HUES6 (cell line): ENCODE results near the gene MTG1.
"Not testable (repeated sequence)": the region's sequence is repeated elsewhere in the genome, so short reads cannot be mapped to it uniquely, and the experiment has no call there.

Source experiments
- H3K27ac ChIP-seq: 2 replicates; pipeline ENCODE4 v1.7.0; 2013; ENCODE audit warnings: low read depth, mild to moderate bottlenecking, low read length, inconsistent platforms
- H3K27me3 ChIP-seq: 2 replicates; pipeline ENCODE4 v1.6.1; 2013; ENCODE audit warnings: low read length; ENCODE audit not compliant: control insufficient read depth, insufficient read depth
- H3K36me3 ChIP-seq: 2 replicates; pipeline ENCODE4 v1.6.1; 2013; ENCODE audit warnings: low read length; ENCODE audit not compliant: control insufficient read depth, insufficient read depth
- H3K4me1 ChIP-seq: 2 replicates; pipeline ENCODE4 v1.6.1; 2013; ENCODE audit warnings: low read length; ENCODE audit not compliant: control insufficient read depth, insufficient read depth
- H3K4me3 ChIP-seq: 2 replicates; pipeline ENCODE4 v1.5.1; 2013; ENCODE audit warnings: low read depth, low read length
- H3K9ac ChIP-seq: one replicate; pipeline ENCODE4 v1.6.1; 2013; ENCODE audit warnings: mild to moderate bottlenecking, low read length
- H3K9me3 ChIP-seq: 2 replicates; pipeline ENCODE4 v1.6.1; 2013; ENCODE audit warnings: low read depth, low read length; ENCODE audit not compliant: control insufficient read depth, insufficient read depth

The MTG1 gene

DNA sequence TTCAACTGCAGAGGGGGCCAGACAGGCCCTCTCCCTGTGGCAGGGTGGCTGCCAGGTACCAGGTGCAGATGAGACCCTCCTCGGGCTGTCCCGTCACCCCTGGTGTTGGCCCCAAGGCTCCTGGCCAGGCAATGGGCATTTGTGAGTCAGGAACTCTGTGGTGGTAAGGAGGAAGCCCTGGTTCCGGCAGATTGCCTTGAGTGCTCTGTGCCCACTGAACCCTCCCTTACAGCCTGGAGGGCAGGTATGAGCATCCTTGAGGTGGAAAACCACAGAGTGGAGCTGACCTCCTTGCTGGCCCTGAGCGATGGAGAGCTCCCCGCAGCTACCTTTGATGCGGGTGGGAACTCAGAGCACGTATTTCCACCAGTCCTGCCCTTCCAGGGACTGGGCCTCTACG is 12.9 kb upstream of the MTG1 start:
- H3K4me1 ChIP-seq: no peaks in the 10 kb centered on the region

DNA sequence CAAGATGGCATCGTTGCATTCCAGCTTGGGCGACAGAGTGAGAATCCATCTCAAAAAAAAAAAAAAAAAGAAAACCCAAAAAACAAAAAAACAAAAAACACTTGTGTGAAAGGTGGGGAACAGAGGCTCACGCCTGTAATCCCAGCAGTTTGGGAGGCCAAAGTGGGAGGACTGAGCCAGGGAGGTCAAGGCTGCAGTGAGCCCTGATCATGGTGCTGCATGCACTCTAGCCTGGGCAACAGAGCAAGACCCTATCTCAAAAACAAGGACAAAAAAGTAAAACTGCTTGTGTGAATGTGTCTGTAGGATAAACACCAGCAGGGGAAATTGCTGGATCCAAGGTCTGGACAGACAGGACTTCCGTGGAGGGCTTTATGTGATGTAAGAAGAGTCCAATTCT is 10.4 kb upstream of the MTG1 start:
- Histone ChIP-seq H3K27me3 (peaks cover 31% of the 10 kb centered on the region), H3K4me1 (no peaks in the 10 kb centered on the region), H3K36me3 (no peaks in the 10 kb centered on the region), H3K27ac (no peak overlapping the region), H3K4me3 (no peak overlapping the region), H3K9me3 (no peaks in the 10 kb centered on the region), H3K9ac (no peak overlapping the region)

More for the DNA sequence above, 12.9 kb upstream of the MTG1 start:
- Histone ChIP-seq H3K4me3 (no peak overlapping the region), H3K27ac (no peak overlapping the region), H3K27me3 (peaks cover 56% of the 10 kb centered on the region), H3K9ac (no peak overlapping the region), H3K36me3 (no peaks in the 10 kb centered on the region), H3K9me3 (no peaks in the 10 kb centered on the region)

DNA sequence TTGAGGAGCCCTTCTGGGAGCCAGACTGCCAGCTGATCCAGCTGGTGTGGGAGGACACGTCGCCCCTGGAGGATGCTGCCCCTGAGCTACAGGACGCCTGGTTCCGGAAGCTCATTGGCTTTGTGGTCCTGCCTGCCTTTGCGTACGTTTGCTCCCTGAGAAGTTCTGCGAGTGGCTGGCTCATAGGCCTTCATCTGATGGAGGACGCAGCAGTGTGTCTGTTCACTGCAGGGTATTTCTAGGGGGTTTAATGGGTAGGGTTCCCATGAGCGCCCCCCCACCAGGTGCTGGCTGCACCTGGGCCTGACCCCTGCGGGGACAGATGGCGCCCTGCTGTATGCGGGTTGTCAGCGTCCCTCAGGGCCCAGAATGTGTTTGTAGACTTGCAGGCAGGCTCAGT is 9.9 kb upstream of the MTG1 start:
- Histone ChIP-seq H3K4me1 (no peaks in the 10 kb centered on the region), H3K27ac (no peak overlapping the region), H3K9ac (no peak overlapping the region)

DNA sequence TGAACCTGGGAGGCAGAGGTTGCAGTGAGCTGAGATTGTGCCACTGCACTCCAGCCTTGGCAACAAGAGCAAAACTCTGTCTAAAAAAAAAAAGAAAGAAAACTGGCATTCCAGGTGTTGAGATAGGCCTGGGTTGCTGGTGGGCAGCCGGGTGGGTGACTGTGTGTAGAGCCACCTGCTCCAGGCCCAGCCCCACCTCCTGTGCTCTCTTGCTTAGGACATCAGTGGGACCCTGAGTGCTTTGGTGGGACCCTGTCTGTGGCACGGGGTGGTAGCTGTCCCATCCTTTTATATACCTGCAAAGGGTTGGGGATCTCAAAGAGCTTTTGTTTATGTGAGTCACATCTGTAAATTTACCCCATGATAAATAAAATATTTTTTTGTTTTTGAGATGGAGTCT is 8.7 kb upstream of the MTG1 start:
- Histone ChIP-seq H3K9ac (no peak overlapping the region), H3K9me3 (no peaks in the 10 kb centered on the region), H3K27me3 (peaks cover 18% of the 10 kb centered on the region), H3K36me3 (no peaks in the 10 kb centered on the region), H3K27ac (no peak overlapping the region), H3K4me1 (no peaks in the 10 kb centered on the region), H3K4me3 (no peak overlapping the region)

More for the DNA sequence above, 9.9 kb upstream of the MTG1 start:
- Histone ChIP-seq H3K27me3 (peaks cover 29% of the 10 kb centered on the region), H3K36me3 (no peaks in the 10 kb centered on the region), H3K9me3 (no peaks in the 10 kb centered on the region), H3K4me3 (no peak overlapping the region)

DNA sequence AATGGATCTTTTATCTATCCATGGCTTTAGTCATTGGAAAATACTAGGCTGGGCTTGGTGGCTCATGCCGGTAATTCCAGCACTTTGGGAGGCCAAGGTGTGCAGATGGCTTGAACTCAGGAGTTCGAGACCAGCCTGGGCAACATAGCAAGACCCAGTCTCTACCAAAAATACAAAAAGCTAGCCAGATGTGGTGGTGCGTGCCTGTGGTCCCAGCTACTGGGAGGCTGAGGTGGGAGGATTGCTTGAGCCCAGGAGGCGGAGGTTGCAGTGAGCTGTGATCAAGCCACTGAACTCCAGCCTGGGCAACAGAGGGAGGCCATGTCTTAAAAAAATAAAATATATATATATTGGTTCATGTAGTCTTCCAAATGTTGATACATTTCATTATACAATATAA is 7.0 kb upstream of the MTG1 start:
- not testable (repeated sequence) for H3K9me3 ChIP-seq, H3K27me3 ChIP-seq, H3K36me3 ChIP-seq, H3K4me3 ChIP-seq, H3K9ac ChIP-seq, H3K4me1 ChIP-seq, H3K27ac ChIP-seq

DNA sequence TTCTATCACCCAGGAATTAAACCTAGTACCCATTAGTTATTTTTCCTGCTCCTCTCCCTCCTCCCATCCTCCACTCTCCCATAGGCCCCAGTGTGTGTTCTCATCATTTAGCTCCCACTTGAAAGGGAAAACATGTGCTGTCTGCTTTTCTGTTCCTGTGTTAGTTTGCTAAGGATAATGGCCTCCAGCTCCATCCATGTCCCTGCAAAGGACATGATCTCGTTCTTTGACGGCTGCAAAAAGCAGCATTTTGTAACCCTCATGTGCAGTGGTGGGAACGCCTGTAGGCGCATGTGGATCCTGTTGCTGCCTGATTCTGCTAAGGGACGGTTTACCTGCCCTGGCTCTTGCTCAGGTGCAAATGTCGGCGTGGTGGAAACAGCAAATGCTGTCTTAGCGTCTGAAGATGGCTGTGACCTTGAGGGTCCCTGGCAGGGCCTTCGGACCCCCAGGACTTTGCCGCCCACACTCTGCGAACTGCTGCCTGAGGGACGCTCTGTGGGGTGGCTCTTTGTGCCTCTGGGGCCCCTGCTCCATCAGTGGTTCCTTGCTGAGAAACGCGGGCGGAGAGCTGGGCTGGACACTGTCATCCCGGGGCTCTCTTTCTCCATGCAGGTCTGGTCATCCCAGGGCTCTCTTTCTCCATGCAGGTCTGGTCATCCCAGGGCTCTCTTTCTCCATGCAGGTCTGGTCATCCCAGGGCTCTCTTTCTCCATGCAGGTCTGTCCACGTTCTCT is 5.6 kb upstream of the MTG1 start:
- Histone ChIP-seq H3K36me3 (0 out of 2 replicates have a peak, but pooled peaks cover 3% of the 10 kb centered on the region), H3K9ac (no peak overlapping the region), H3K27ac (no peak overlapping the region), H3K9me3 (no peaks in the 10 kb centered on the region), H3K4me3 (no peak overlapping the region), H3K4me1 (no peaks in the 10 kb centered on the region), H3K27me3 (no peaks in the 10 kb centered on the region)

DNA sequence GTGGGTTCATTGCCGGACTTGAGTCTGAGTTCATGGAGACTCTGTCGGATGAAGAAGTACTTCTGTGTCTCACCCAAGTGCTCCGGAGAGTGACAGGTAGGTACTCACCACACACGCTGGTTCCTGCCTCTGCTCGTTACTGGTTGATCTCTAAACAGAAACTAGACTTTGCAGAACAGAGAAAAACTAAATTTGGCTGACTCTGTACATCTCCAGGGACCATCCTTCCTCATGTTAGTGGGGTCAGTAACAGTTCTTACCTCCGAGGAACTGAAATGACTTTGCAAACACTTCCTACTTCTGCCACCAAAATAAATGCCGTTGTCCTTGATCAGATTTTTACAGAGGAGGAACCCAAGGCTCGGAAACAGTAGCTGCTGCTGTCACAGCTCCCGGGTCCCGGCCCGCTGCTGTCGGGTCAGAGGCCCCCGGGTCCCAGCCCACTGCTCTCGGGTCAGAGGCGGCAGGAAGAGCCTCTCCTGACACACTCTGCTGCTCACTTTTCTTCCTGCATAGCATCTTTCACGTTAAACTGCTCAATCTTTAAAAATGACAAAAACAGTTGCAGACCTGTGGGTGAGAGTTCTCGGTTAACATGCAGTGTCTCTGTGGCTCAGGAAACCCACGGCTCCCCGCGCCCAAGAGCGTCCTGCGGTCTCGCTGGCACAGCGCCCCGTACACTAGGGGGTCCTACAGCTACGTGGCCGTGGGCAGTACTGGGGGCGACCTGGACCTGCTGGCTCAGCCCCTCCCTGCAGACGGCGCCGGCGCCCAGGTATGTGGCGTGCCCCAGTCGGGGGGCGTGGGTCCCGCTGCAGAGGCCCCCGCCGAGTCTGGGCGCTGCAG is 4.8 kb upstream of the MTG1 start:
- Histone ChIP-seq H3K27ac (no peak overlapping the region), H3K36me3 (0 out of 2 replicates have a peak, but pooled peaks cover 3% of the 10 kb centered on the region), H3K27me3 (no peaks in the 10 kb centered on the region), H3K9me3 (no peaks in the 10 kb centered on the region), H3K4me3 (no peak overlapping the region), H3K4me1 (no peaks in the 10 kb centered on the region), H3K9ac (no peak overlapping the region)

DNA sequence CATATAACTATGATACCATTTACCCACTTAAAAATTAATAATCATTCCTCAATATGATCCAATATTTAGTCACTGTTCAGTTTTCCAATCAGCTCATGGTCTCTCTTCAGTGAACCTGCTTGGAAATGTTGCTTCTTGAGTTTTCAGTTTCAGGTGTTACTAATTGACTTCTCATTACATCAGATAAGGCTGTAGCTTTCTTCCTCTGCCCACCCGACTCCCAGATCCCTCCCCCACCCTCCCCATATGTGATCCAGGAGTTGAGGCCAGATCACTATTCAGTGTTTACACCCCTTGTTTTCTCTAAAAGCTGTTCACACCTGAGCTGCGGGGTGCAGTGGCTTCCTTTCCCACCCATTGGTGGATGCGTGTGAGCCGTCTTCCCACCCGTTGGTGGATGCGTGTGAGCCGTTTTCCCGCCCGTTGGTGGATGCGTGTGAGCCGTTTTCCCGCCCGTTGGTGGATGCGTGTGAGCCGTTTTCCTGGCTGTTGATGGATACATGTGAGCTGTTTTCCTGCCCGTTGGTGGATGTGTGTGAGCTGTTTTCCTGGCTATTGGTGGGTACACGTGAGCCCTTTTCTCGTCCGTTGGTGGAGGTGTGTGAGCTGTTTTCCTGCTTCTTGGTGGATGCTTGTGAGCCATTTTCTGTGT is 3.2 kb upstream of the MTG1 start:
- H3K27me3 ChIP-seq: no peaks in the 10 kb centered on the region
- H3K4me3 ChIP-seq: no peak overlapping the region
- H3K4me1 ChIP-seq: no peaks in the 10 kb centered on the region
- no peak overlapping the region for H3K9ac ChIP-seq
- H3K27ac ChIP-seq: no peak overlapping the region
- no peaks in the 10 kb centered on the region for H3K9me3 ChIP-seq
- peaks cover 3% of the 10 kb centered on the region; the same call in 1 of the 2 replicates for H3K36me3 ChIP-seq

DNA sequence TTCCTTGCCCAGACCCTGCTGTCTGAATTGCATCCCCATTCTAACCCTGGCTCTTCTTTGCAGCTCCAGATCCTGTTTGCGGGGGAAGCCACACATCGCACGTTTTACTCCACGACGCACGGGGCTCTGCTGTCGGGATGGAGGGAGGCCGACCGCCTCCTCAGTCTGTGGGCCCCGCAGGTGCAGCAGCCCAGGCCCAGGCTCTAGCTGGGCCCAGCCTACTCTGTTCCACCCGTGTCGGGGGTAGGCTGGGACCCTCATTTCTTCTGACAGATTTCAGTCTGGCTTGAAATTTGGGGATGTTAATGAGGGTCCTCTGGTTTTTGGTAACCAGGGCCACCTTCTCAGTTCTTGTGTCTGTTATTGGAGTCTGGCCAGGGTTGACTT is 2.7 kb upstream of the MTG1 start:
- Histone ChIP-seq H3K27ac (no peak overlapping the region), H3K9ac (no peak overlapping the region), H3K4me1 (no peaks in the 10 kb centered on the region), H3K4me3 (no peak overlapping the region), H3K27me3 (no peaks in the 10 kb centered on the region), H3K9me3 (no peaks in the 10 kb centered on the region), H3K36me3 (peaks cover 9% of the 10 kb centered on the region)

DNA sequence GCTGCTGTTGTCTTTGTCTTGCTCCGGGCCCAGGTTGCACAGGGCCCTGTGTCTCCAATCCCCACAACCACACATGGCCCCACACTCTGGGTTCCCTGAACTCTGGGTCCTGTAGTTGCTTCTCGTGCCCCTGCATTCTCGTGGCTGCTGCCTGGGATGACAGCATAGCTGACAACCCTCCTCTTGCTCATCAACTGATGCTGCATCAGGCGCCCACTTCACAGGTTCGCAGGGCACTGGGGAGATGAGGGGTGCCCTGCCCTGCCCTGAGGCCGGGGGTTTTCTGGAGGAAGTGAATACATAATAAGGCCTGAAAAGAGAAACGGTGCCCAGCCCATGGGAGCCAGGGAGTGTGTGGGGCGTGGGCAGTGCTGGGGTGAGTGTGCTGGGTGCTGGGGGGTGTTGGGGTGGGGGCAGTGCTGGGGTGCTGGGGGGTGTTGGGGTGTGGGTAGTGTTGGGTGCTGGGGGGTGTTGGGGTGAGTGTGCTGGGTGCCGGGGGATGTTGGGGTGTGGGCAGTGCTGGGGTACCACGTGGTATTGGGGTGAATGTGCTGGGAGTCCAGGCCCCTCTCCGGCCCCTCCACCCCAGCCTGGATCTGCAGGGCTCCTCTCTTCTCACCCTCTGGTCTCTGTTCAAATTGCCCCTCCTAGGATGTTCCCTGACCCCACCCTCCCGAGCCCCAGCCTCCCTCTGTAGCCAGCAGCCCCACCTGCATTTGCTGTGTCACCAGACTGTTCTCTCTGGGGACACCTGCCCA is 2.0 kb upstream of the MTG1 start:
- Histone ChIP-seq H3K27ac (no peak overlapping the region), H3K36me3 (peaks cover 15% of the 10 kb centered on the region), H3K4me3 (no peak overlapping the region), H3K4me1 (no peaks in the 10 kb centered on the region), H3K9me3 (no peaks in the 10 kb centered on the region), H3K9ac (no peak overlapping the region), H3K27me3 (no peaks in the 10 kb centered on the region)
